GM20431 (cell line): Measurements from ENCODE around the gene RANGAP1.

ENCODE experiments used
- in situ Hi-C: fragments of 300-500 bp; cut with MseI, MboI; formaldehyde crosslinking; loops from one replicate; pipeline ENCODE4 v1.15.0; 2020; ENCODE audit warnings: low sequenced_read_pairs; ENCODE audit not compliant: unreplicated experiment

RANGAP1 gene

DNA sequence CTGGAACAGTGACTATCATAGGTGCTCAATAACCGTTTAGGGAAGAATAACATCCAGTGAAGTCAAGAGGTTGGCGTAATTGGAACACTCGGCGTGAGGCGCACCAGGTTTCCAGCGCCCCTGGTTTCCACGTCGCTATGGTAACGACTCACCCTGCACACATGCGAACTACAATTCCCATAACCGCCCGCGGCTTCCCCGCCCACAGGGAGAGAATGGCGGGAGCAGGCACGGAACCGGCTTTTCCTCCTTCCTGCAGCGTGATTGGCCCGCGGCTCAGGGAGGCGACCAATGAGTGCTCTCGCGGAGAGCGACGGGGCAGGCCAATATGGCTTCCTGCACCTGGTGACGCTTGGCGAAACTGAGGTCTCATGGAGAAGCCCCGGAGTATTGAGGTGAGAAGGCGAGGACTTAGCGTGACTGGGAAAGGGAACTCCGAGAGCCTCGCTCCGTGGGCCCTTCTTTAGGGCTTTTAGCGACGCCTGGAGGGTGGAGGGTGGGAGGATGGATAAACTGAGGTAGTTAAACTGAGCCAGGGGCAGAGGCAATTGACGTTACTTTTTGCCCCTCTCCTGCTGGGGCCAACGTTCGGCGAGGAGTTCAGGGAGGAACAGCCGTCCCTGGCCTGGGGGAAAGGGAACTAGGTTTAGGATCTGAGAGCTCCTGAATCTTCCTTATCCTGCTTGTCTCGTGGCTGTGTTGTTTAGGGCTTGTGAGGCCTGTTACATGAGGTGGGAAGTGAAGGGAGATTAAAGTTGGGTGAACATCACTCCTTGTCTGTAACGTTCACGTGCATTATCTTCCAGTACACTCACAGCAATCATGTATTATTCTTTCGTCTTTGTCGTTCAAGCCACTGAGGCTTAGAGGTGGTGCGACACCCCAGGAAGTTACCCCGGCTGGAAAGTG lies 80.7 kb downstream of the RANGAP1 start, which contains the start of gene L3MBTL2:
Gene L3MBTL2, plus strand, starts transcription at position 321 of the 909 bp plus-strand sequence. Its CDS starts 51 bp downstream, at position 372.
- in situ Hi-C loops = no loop called here

DNA sequence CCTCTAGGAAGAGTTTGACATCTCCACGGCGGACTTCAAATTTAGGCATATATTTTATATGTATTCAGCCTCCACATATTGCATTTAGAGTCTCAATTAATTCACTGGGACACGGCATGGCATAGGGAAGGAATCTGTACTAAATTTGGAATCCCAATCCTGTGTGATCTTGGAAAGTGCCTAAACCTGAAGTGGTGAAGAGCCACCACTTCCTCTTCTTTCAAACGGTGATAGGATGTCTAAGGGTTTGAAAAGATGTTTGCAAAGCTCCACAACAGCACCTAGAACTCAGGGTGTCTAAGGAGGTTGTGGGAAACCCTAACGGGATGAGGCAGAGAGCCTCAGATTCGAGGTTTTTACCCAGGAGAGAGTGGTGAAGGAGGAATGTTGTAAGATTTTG lies 81.9 kb downstream of the RANGAP1 start:
- in situ Hi-C loops = no loop called here

DNA sequence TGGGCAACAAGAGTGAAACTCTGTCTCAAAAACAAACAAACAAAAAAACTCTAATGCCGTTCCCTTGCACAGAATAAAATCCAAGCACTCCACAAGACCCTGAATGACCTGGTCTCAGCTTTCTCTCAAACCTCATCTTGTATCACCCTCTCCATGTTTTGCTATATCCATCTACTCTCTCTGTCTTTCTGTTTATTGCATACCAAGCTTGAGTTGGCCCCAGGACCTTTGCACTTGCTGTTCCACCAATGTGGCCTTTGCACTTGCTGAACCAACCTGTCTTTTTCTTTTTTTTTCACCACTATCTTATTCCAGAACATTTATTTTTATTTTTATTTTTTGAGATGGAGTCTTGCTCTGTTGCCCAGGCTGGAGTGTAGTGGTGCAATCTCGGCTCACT lies 82.9 kb downstream of the RANGAP1 start:
- in situ Hi-C loops = no loop called here

DNA sequence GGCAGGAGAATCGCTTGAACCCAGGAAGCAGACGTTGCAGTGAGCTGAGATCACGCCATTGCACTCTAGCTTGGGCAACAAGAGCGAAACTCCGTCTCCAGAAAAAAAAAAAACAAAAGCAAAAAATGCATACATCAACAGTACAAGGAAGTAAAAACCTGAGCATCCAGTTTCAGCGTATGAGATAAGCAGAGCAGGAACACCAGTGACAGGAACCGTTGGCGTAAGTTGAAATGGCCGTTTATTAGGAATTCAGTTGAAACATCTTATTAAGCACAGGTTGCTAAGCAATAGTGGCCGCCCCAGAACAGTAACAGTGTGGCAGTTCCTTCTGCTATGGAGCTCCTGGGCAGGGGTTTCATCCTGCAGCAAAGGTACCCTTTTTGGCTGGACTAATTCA lies 84.8 kb downstream of the RANGAP1 start:
- in situ Hi-C loops = no loop called here

DNA sequence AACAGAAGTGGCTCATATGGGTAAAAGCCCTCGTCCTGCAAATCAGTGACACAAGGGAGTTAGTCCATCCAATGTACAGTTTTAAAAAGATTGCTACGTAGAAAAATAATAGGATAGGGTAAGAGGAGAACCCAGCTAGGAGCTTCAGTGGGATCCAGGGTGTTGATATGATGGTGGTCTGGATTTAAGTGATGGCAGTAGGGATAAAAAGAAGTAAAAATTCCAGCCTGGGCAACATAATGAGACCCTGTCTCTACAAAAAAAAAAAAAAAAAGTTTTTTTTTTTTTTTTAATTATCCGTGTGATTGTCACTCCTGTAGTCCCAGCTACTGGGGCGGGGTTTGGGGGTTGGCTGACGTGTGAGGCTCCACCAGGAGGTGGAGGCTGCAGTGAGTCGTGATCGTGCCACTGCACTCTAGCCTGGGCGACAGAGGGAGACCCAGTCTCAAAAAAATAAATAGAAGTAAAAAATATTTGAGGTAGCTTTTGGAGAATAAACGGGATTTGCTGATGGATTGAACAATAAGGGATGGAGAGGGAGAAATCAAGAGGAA lies 87.9 kb downstream of the RANGAP1 start:
- in situ Hi-C loops = no loop called here

DNA sequence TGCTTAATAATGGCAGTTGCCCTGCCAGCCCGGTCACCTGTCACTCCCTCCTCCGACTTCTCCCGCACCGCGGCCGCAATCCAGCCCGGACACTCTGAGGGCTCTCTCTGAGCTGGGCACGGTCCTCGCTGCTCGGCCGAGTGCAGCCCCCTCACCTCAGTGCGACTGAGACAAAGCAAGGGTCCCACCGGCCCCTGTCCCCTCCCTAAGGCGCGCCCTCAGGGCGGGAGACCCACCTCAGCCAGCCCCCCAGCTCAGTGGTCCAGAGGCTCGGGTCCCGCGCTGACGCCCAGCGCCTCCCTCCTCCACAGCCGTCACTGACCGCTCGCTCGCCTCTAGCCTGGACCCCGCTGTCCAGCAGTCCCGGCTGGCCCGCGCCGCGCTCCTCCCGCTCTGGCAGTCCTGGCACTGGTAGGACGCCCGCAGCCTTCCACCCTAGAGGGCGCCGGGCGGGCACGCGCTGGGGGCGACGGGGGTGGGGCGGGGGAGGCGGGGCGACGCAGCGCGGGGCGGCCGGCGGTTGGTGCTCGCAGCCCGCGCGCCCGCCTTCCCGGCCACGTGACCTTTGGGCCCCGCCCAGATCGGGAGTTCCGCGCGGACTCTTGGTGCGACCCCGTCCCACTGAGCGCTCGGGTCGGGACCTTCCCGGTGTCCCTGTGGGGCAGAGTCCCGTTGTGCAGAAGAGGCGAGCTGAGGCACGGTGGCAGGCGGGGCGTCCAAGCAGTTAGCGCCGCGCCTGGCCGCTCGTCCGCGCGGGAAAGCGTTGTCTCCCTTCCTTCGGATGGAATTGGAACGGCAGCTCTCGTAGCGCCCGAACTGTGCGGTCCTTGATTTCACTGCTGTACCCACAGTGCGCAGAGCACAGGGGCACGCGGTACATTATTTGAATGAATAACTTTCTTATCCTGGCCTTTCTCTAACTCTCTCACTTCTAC lies 88.7 kb downstream of the RANGAP1 start:
- in situ Hi-C loops = no loop called here
